Central memory CD8-positive, alpha-beta T cell (primary cell): ENCODE data around the gene SACM1L.
"Not testable (repeated sequence)": the region's sequence is repeated elsewhere in the genome, so short reads cannot be mapped to it uniquely, and the experiment has no call there.

Experiments
- ATAC-seq: fragments of 150-1000 bp; cut with Tn5 transposase; replicated peaks from 2 replicates; pipeline ENCODE4 v1.10.0; 2022; ENCODE audit warnings: mild to moderate bottlenecking, moderate FRiP score, moderate number of reproducible peaks; ENCODE audit not compliant: poor library complexity, severe bottlenecking; ENCODE audit errors: extremely low read depth
- DNase-seq, 2 donors: peaks; one replicate each; pipeline ENCODE4 v3.0.0; 2021; ENCODE audit warnings: low spot score in 2 of 2
- H3K27ac Mint-ChIP-seq: one replicate; pipeline ENCODE4 v1.8.0; 2022; ENCODE audit warnings: low read depth, mild to moderate bottlenecking, moderate library complexity, mixed read lengths
- H3K27me3 Mint-ChIP-seq: one replicate; pipeline ENCODE4 v1.8.0; 2022; ENCODE audit warnings: mixed read lengths
- H3K36me3 Mint-ChIP-seq: one replicate; pipeline ENCODE4 v1.8.0; 2022; ENCODE audit warnings: mild to moderate bottlenecking, moderate library complexity, mixed read lengths; ENCODE audit not compliant: insufficient read depth
- H3K4me1 Mint-ChIP-seq: one replicate; pipeline ENCODE4 v1.8.0; 2022; ENCODE audit warnings: mixed read lengths
- H3K4me3 Mint-ChIP-seq: one replicate; pipeline ENCODE4 v1.8.0; 2022; ENCODE audit warnings: mild to moderate bottlenecking, moderate library complexity, mixed read lengths
- H3K9me3 Mint-ChIP-seq: one replicate; pipeline ENCODE4 v1.8.0; 2022; ENCODE audit warnings: mixed read lengths

The SACM1L gene

DNA sequence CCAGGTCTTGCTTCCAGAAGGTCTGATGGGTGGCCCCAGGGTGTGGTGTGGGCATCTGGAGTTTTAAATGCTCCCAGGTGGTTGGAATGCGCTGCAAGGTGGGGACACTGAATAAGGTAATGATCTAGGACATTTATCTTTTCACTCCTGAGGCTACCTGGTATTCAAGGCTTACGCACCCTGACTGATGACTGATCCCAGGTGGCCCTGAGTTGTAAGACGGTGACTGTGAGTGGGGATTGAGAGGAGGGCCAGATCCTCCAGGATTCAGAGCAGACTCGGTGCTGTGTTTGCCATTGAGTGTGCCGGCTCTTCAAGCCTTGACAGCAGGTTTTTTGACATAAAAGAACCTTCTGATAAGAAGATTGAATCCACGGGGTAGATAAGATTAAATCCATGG lies 66.9 kb downstream of the SACM1L start:
- peaks cover under 1% of the 10 kb centered on the region for H3K4me1 Mint-ChIP-seq
- no peak overlapping the region for H3K4me3 Mint-ChIP-seq
- H3K36me3 Mint-ChIP-seq, result no peaks in the 10 kb centered on the region
- DNase-seq, result no peak
- no peak for ATAC-seq
- no peak overlapping the region for H3K27ac Mint-ChIP-seq
- H3K27me3 Mint-ChIP-seq, result no peaks in the 10 kb centered on the region
- no peaks in the 10 kb centered on the region for H3K9me3 Mint-ChIP-seq

DNA sequence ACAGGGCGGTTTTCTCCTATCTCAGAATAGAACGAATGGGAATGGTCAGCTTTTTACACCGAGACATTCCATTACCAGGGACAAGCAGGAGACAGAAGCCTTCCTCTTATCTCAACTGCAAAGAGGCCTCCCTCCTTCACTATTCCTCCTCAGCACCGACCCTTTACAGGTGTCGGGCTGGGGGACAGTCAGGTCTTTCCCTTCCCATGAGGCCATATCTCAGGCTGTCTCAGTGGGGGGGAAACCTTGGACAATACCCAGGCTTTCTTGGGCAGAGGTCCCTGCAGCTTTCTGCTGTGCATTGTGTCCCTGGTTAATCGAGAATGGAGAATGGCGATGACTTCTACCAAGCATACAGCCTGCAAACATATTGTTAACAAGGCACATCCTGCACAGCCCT lies 67.9 kb downstream of the SACM1L start:
- not testable (repeated sequence) for H3K27me3 Mint-ChIP-seq, H3K36me3 Mint-ChIP-seq, H3K4me3 Mint-ChIP-seq, ATAC-seq, DNase-seq, H3K9me3 Mint-ChIP-seq, H3K4me1 Mint-ChIP-seq, H3K27ac Mint-ChIP-seq

DNA sequence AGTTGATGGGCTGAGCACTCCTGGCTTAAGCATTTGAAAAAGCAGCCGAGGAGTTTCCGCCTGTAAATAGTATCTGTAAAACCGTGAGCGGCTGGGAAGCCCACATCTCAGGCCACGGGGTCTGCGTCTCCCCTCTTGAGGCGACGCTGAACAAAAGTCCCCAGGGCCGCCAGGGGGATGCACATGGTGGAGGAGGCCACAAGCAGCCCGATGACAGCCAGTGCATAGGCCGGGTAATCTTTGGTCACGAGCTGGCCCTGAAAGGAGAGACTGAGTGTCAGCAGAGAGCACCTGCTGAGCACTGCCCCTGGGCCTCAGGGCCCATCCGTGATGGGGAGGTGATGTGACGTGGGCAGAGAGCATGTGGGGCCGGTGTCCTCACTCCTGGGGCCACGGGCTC lies 69.7 kb downstream of the SACM1L start:
- Mint-ChIP-seq H3K36me3 (no peaks in the 10 kb centered on the region), H3K27me3 (no peaks in the 10 kb centered on the region), H3K4me3 (no peak overlapping the region), H3K4me1 (peaks cover 6% of the 10 kb centered on the region), H3K9me3 (no peaks in the 10 kb centered on the region), H3K27ac (no peak overlapping the region)
- no peak for ATAC-seq
- DNase-seq, result no peak

DNA sequence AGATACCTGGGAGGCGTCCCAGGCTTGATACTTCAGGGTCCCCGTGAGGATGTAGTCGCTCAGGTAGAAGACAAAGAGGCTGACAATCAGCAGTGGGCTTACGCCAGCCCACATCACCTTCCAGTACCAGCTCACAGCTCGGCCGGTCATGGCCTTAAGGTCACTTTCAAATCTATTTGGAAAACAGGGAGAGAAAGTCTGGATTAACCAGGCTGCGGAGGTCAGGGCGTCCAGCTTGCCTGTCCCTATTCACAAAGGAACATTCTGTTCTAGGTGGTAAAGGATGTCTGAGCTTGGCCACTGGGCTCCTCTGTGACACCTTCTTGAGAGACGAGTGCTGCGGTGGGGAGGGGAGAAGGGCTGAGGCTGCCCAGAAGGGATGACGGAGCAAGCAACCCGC lies 70.7 kb downstream of the SACM1L start:
- no peak for DNase-seq

DNA sequence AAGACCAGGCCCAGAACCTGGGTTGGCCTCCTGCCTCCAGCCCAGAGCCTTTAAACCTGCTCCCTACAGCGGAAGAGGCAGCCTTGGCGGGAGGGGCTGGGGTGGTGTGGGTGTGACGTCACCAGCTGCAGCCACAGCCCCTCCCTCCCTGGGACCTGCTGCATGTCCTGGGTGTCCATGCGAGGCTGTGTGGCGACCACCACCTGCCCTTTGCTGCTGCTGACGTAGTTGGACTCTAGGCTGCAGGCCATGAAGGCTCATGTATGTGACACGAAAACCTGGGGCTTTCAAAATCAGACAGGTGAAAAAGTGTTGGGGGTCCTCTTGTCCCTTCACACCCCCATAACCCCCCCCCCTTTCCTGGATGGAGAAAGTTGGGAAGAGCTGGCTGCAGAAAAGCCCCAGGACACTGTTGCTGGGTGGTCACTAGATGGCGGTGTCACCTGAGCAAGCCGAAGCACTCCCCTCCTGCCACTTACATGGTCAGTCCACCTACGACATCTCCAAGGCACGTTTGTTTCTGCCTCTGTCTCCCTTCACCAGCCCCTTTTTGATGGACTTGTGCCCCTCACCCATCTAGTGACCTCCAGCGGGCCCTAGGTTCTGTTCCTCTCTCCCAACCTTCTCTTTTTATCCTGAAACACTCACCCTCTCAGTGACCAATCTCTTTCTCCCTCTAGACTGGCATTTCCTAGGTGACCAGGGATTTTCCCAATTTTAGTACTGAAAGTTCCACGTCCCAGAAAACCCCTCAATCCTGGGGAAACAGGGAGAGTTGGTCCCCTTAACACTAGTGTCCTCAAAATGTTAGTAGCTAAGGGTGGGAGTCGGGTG lies 71.9 kb downstream of the SACM1L start:
- H3K36me3 Mint-ChIP-seq, result no peaks in the 10 kb centered on the region
- H3K4me1 Mint-ChIP-seq, result peaks cover 6% of the 10 kb centered on the region
- DNase-seq (no peak), ATAC-seq (no peak)
- H3K4me3 Mint-ChIP-seq, result no peak overlapping the region
- no peak overlapping the region for H3K27ac Mint-ChIP-seq
- H3K9me3 Mint-ChIP-seq, result no peaks in the 10 kb centered on the region
- H3K27me3 Mint-ChIP-seq, result no peaks in the 10 kb centered on the region

More for the DNA sequence above, 70.7 kb downstream of the SACM1L start:
- H3K4me3 Mint-ChIP-seq, result no peak overlapping the region
- no peaks in the 10 kb centered on the region for H3K27me3 Mint-ChIP-seq
- no peaks in the 10 kb centered on the region for H3K9me3 Mint-ChIP-seq
- ATAC-seq, result no peak
- H3K27ac Mint-ChIP-seq, result no peak overlapping the region
- H3K4me1 Mint-ChIP-seq, result peaks cover 6% of the 10 kb centered on the region
- no peaks in the 10 kb centered on the region for H3K36me3 Mint-ChIP-seq

DNA sequence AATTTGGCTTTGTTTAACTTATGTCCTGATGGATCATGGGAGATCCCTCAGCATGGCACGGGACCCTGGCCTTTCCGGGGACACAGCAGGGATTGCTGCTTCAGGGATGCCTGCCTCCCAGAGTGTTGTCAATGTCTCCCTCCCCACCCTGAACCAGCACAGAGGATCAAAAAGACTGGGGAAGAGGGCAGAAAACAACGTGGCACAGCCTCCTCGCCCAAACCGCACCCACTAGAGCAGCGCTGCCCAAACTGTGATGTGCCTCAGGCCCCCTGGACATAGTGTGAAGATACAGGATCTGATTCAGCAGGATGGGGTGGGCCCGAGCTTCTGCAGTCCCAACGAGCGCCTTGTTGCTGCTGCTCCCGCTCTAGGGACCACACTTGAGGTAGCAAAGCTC lies 72.6 kb downstream of the SACM1L start:
- H3K27ac Mint-ChIP-seq, result no peak overlapping the region
- H3K4me1 Mint-ChIP-seq, result peaks cover 6% of the 10 kb centered on the region
- no peak for ATAC-seq
- DNase-seq, result no peak
- H3K36me3 Mint-ChIP-seq, result no peaks in the 10 kb centered on the region
- H3K4me3 Mint-ChIP-seq, result no peak overlapping the region
- no peaks in the 10 kb centered on the region for H3K9me3 Mint-ChIP-seq
- H3K27me3 Mint-ChIP-seq, result no peaks in the 10 kb centered on the region

DNA sequence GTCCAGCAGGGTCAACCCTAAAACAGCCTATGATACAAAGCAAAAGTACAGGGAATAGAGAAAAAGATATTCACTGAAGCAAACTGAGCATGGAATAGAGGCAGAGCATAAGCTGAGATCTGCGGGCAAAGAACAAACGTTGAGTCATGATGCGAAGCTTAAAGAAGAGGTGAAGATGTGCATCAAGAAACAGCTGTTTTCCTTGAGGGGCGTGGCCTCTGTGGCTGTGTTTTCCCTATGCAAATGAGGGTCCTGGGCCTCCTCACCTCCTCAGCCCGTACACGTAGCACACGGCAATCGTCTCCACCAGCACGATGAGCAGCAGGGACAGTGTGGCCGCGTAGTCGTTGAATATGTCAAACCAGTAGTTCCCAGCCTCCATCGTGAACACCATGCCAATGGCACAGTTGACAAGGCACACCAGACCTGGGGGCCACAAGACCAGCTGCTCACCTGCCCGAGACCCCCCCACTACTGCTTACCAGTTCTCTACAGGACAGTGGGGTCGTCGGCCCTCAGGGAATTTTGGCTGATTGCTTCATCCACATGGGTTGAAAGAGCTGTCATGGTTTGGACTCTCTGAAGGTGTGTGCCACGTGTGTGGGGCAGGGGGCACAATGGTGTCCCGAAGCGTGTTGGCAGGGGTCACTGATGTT lies 73.6 kb downstream of the SACM1L start:
- H3K27me3 Mint-ChIP-seq, result peaks cover 2% of the 10 kb centered on the region
- H3K27ac Mint-ChIP-seq, result no peak overlapping the region
- ATAC-seq, result no peak
- no peak overlapping the region for H3K4me3 Mint-ChIP-seq
- DNase-seq, result no peak
- no peaks in the 10 kb centered on the region for H3K9me3 Mint-ChIP-seq
- H3K36me3 Mint-ChIP-seq, result no peaks in the 10 kb centered on the region
- H3K4me1 Mint-ChIP-seq, result peaks cover 6% of the 10 kb centered on the region

DNA sequence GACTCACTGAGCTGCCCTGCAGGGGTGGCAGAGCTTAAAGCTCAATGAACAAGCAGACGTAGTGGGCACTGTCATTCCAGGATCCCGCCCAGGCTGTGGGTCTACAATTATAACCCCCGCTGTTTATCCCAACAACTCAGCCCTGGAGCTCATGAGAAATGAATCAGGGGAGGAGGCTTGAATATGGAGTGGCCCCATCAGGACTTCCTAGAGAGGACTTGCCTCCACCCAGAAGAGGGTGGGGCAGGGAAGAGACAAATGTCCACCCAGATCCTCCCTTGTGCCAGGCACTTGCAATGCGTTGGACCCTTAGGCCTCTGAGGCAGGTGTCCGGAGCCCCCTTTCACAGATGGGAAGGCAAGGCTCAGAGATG lies 74.1 kb downstream of the SACM1L start:
- Mint-ChIP-seq H3K36me3 (no peaks in the 10 kb centered on the region), H3K27me3 (peaks cover 7% of the 10 kb centered on the region), H3K4me3 (no peak overlapping the region), H3K4me1 (peaks cover 6% of the 10 kb centered on the region), H3K27ac (no peak overlapping the region), H3K9me3 (no peaks in the 10 kb centered on the region)
- DNase-seq (no peak), ATAC-seq (no peak)

DNA sequence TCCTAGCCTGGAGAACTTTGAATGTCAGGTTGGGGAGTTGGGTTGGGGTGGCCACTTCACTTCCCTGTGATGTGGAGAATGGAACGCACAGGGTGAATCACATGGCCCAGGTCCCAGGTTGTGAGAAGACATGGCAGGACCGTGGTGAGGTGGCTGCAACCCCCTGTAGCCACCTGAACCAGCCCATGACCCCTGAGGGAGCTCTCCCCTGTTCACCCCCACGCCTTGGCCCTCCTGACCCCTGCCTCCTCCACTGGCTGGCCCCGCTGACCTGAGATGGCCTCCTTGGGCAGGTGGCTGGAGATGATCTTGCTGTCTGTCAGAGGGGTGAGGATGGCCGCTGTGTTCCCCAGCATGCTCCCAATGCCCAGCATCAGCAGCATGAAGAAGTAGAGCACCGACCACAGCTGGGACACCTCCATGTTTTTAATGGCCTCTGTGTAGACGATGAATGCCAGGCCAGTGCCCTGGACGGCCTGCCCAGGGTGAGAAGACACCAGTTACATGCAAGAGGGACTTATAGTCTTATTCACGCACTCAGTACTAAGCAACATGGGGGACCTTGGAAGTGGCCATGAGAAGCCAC lies 76.2 kb downstream of the SACM1L start:
- Mint-ChIP-seq H3K4me1 (peaks cover 6% of the 10 kb centered on the region), H3K4me3 (no peak overlapping the region), H3K9me3 (no peaks in the 10 kb centered on the region), H3K27me3 (peaks cover 10% of the 10 kb centered on the region), H3K27ac (no peak overlapping the region), H3K36me3 (no peaks in the 10 kb centered on the region)
- ATAC-seq, result no peak
- no peak for DNase-seq

DNA sequence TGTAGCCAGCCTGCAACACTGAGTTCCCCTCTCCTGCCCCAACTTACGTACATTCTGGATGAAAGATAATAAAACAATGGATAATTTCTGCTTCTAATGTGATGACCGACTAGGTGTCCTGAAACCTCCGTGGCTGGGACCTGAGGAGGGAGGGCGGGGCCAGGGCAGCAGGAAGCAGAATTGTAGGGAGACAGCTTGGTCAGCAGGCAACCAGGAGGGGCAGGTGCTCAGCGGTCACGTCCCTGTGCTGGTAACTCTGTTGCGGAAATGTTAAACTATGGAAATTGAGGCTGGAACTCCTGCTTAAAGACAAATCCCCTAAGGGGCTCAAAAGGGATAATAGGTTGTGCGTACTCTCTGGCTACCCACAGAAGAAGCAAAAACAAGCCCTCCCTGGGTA lies 76.8 kb downstream of the SACM1L start:
- peaks cover 10% of the 10 kb centered on the region for H3K27me3 Mint-ChIP-seq

DNA sequence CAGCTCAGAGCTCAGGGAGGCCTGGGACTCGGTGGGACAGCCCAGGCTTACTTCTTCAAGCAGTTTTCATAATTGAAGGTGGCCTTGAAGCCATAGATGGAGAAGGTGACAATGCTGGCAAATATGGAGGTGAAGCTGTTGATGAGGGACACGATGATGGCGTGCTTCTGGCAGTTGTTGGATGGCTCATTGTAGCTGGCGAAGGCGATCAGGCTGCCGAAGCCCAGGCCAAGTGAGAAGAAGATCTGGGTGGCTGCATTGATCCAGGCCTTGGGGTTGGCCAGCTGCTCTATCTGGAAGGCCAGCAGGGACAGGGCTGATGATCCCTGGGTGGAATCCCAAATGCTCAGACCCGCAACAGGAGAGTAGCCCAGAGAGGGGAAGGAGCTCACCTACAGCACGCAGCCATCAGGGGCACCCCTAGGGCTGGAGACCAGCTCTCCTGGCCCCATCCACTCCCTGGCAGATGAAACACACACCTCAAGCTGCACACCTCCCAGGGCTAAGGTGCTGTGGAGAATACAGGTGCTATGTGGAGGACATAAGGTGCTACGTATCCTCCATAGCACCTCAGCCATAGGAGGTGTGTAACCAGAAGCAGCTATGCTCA lies 82.1 kb downstream of the SACM1L start:
- no peak for DNase-seq
- Mint-ChIP-seq H3K4me1 (no peaks in the 10 kb centered on the region), H3K27ac (no peak overlapping the region), H3K36me3 (peaks cover 1% of the 10 kb centered on the region), H3K9me3 (no peaks in the 10 kb centered on the region), H3K27me3 (peaks cover 17% of the 10 kb centered on the region), H3K4me3 (no peak overlapping the region)
- no peak for ATAC-seq

More for the DNA sequence above, 76.8 kb downstream of the SACM1L start:
- H3K36me3 Mint-ChIP-seq, result no peaks in the 10 kb centered on the region
- no peak overlapping the region for H3K4me3 Mint-ChIP-seq
- ATAC-seq (no peak), DNase-seq (no peak)
- H3K9me3 Mint-ChIP-seq, result no peaks in the 10 kb centered on the region
- H3K27ac Mint-ChIP-seq, result no peak overlapping the region
- peaks cover 6% of the 10 kb centered on the region for H3K4me1 Mint-ChIP-seq

DNA sequence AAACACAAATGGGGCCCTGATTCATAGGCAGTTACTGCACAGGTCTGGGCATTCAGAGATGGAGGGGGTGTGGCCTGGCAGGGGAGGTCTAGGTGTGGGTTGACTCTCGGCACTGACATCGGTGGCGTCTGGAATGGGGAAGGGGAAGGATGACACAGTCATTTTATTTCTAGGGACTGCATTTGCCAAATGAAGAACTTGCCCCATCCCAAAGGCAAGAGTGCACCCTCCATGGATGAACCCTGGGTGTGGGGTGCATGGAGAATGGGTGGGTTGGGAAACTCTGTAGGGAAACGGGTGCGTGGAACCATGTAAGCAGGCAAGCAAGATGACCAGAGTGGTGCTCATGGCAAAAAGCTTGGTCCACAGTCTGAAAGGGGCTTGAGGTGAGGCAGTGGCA lies 82.6 kb downstream of the SACM1L start:
- H3K36me3 Mint-ChIP-seq, result peaks cover 1% of the 10 kb centered on the region
- H3K27me3 Mint-ChIP-seq, result peaks cover 22% of the 10 kb centered on the region
- H3K27ac Mint-ChIP-seq, result no peak overlapping the region
- no peaks in the 10 kb centered on the region for H3K9me3 Mint-ChIP-seq
- DNase-seq, result no peak
- no peak overlapping the region for H3K4me3 Mint-ChIP-seq
- H3K4me1 Mint-ChIP-seq, result no peaks in the 10 kb centered on the region
- no peak for ATAC-seq
